Small intestine (tissue), 7 donors: ENCODE measurements around the gene RAB4B. TPM values are rescaled to one million over a fixed set of nuclear protein-coding genes. Genes with fewer than 3 reads are reported as not detected.

Experiments used
- DNase-seq, 2 donors: peaks; one replicate each; pipeline versions ENCODE4 v3.0.0 to v3.0.0-alpha.2; 2013
- FAIRE-seq: peaks from 2 replicates; lab custom pipeline; 2012; peaks lifted over from hg19 to GRCh38; lab: Jason Lieb, UNC
- H3K27ac ChIP-seq, 3 donors: one replicate each; pipeline ENCODE4 v1.5.1; 2013; ENCODE audit warnings: low read length in 2 of 3, mild to moderate bottlenecking in 2 of 3, control low read depth in 1 of 3, inconsistent platforms in 1 of 3, low read depth in 1 of 3, moderate library complexity in 1 of 3
- H3K27me3 ChIP-seq, 3 donors: one replicate each; pipeline ENCODE4 v1.6.1; 2013; ENCODE audit warnings: low read length in 3 of 3, inconsistent platforms in 1 of 3; ENCODE audit not compliant: control insufficient read depth in 3 of 3, insufficient read depth in 3 of 3
- H3K36me3 ChIP-seq, 3 donors: one replicate each; pipeline ENCODE4 v1.6.1; 2013; ENCODE audit warnings: low read length in 3 of 3, inconsistent platforms in 1 of 3, low read depth in 1 of 3, mild to moderate bottlenecking in 1 of 3, moderate library complexity in 1 of 3; ENCODE audit not compliant: control insufficient read depth in 3 of 3, insufficient read depth in 2 of 3
- H3K4me1 ChIP-seq, 3 donors: one replicate each; pipeline ENCODE4 v1.6.1; 2013; ENCODE audit warnings: low read length in 2 of 3, inconsistent platforms in 1 of 3, low read depth in 1 of 3, mild to moderate bottlenecking in 1 of 3, moderate library complexity in 1 of 3; ENCODE audit not compliant: control insufficient read depth in 3 of 3, insufficient read depth in 2 of 3
- H3K4me3 ChIP-seq, 3 donors: one replicate each; pipeline ENCODE4 v1.5.1; 2013; ENCODE audit warnings: low read length in 3 of 3, control low read depth in 1 of 3, inconsistent platforms in 1 of 3, low read depth in 1 of 3, mild to moderate bottlenecking in 1 of 3, moderate library complexity in 1 of 3
- H3K9me3 ChIP-seq, 2 donors: one replicate each; pipeline ENCODE4 v1.6.1; 2013; ENCODE audit warnings: low read depth in 1 of 2, low read length in 1 of 2; ENCODE audit not compliant: control insufficient read depth in 2 of 2, insufficient read depth in 1 of 2
- WGBS, 3 donors: extraction: QIAGEN DNeasy Blood & Tissue Kit; methylation state at CpG; one replicate each; pipeline ENCODE4 v1.1.7; 2013; 5-methylcytosine and 5-hydroxymethylcytosine counted together
- polyA plus RNA-seq, 4 donors: library from polyadenylated mRNA; stranded (reverse) in 3 of 4; unstranded in 1 of 4; fragments of 200-250 nt in 3 of 4; fragments of 120-200 nt in 1 of 4; gene quantifications; one replicate each; pipeline versions ENCODE4 v1.2.1 to v1.2.3, GENCODE V29; 2013
- donor health status: healthy with polysubstance abuse.
- donor health status: control.
- donor health status: control.
- donor health status: Bipolar disorder and iron deficiency.
- donor health status: healthy.

RAB4B gene
- polyA plus RNA-seq, 4 donors: 20.1 to 48.1 (median 43.1) TPM

GRCh38 chr19:40791996-40792395 lies 13.9 kb downstream of the RAB4B start:
- Histone ChIP-seq H3K9me3 (no peaks in the 10 kb centered on the region), H3K36me3 (peaks cover 4 to 27% (median 6%) of the 10 kb centered on the region in 3 donors), H3K27ac (no peak overlapping the region), H3K4me3 (no peak overlapping the region), H3K4me1 (no peaks in the 10 kb centered on the region), H3K27me3 (no peaks in the 10 kb centered on the region)
- FAIRE-seq: no peak
- WGBS, 3 donors: 39 to 66% (median 58%) methylated on average over 3 of the region's 3 CpGs
- no peak for DNase-seq

GRCh38 chr19:40797166-40797962 lies 19.3 kb downstream of the RAB4B start:
- peak overlapping the region; percentile 76 to 92 (median 91) for H3K27ac ChIP-seq
- no peak overlapping the region for H3K4me3 ChIP-seq
- H3K4me1 ChIP-seq: peaks cover 5 to 34% (median 9%) of the 10 kb centered on the region in 3 donors
- 94 to 96% (median 95%) methylated on average over 14 of the region's 14 CpGs for WGBS, 3 donors
- H3K27me3 ChIP-seq: no peaks in the 10 kb centered on the region
- DNase-seq (no peak), FAIRE-seq (no peak)
- peaks cover under 1 to 30% (median 7%) of the 10 kb centered on the region in 3 donors for H3K36me3 ChIP-seq
- H3K9me3 ChIP-seq: no peaks in the 10 kb centered on the region

- no peaks in the 10 kb centered on the region for H3K27me3 ChIP-seq
- H3K4me3 ChIP-seq: peak overlapping the region in 2 of 3 donors; percentile 39 to 45
- H3K36me3 ChIP-seq: peaks cover 0 to 38% (median 4%) of the 10 kb centered on the region in 3 donors
- no peak for FAIRE-seq
- peak overlapping the region; percentile 76 to 92 (median 91) for H3K27ac ChIP-seq
- no peaks in the 10 kb centered on the region for H3K9me3 ChIP-seq
- H3K4me1 ChIP-seq: peaks cover 9 to 42% (median 16%) of the 10 kb centered on the region in 3 donors
- DNase-seq: peak; percentile 86 to 90
- 8 to 9% (median 9%) methylated on average over 28 of the region's 28 CpGs for WGBS, 3 donors
Measured at GRCh38 chr19:40797963-40798682, 20.1 kb downstream of the RAB4B start.

GRCh38 chr19:40798683-40799557 lies 20.9 kb downstream of the RAB4B start, which contains the start of gene EGLN2:
TSS of gene EGLN2 (plus strand) at chr19:40799191. CDS start at chr19:40800573, 1,382 bp downstream.
- Histone ChIP-seq H3K36me3 (peaks cover 0 to 46% (median 4%) of the 10 kb centered on the region in 3 donors), H3K9me3 (no peaks in the 10 kb centered on the region), H3K4me3 (peak within 1 kb of the TSS; percentile 77 to 98 (median 93)), H3K4me1 (peaks cover 16 to 50% (median 22%) of the 10 kb centered on the region in 3 donors), H3K27me3 (no peaks in the 10 kb centered on the region), H3K27ac (peak within 1 kb of the TSS; percentile 76 to 92 (median 91))
- 0 to 1% (median 1%) methylated on average over 53 to 109 of the region's 110 CpGs for WGBS, 3 donors
- FAIRE-seq (peak; percentile 30), DNase-seq (peak; percentile 100)

- H3K27ac ChIP-seq: peak overlapping the region; percentile 63 to 86 (median 84)
- peaks cover 24 to 58% (median 27%) of the 10 kb centered on the region in 3 donors for H3K4me1 ChIP-seq
- H3K4me3 ChIP-seq: peak overlapping the region; percentile 77 to 98 (median 93)
- DNase-seq (peak in 1 of 2 donors; percentile 58), FAIRE-seq (no peak)
- no peaks in the 10 kb centered on the region for H3K9me3 ChIP-seq
- 0 to 2% (median 2%) methylated on average over 16 to 40 of the region's 40 CpGs for WGBS, 3 donors
- peaks cover 0 to 54% (median 4%) of the 10 kb centered on the region in 3 donors for H3K36me3 ChIP-seq
- no peaks in the 10 kb centered on the region for H3K27me3 ChIP-seq
Measured at GRCh38 chr19:40799558-40800338, 21.7 kb downstream of the RAB4B start.

GRCh38 chr19:40800339-40800996 lies 22.4 kb downstream of the RAB4B start:
- FAIRE-seq (no peak), DNase-seq (no peak)
- Histone ChIP-seq H3K27me3 (no peaks in the 10 kb centered on the region), H3K27ac (peak overlapping the region in 1 of 3 donors; percentile 86), H3K36me3 (peaks cover 0 to 61% (median 4%) of the 10 kb centered on the region in 3 donors), H3K4me1 (peaks cover 24 to 65% (median 27%) of the 10 kb centered on the region in 3 donors), H3K9me3 (no peaks in the 10 kb centered on the region), H3K4me3 (peak overlapping the region; percentile 77 to 98 (median 93))
- WGBS, 3 donors: 52 to 60% (median 54%) methylated on average over 23 to 27 of the region's 27 CpGs

- no peaks in the 10 kb centered on the region for H3K27me3 ChIP-seq
- DNase-seq: no peak
- H3K4me1 ChIP-seq: peaks cover 27 to 70% (median 30%) of the 10 kb centered on the region in 3 donors
- 79 to 90% (median 89%) methylated on average over 16 to 27 of the region's 27 CpGs for WGBS, 3 donors
- H3K36me3 ChIP-seq: peaks cover 0 to 66% (median 4%) of the 10 kb centered on the region in 3 donors
- no peaks in the 10 kb centered on the region for H3K9me3 ChIP-seq
- H3K4me3 ChIP-seq: peak overlapping the region in 2 of 3 donors; percentile 77 to 98
- peak overlapping the region in 1 of 3 donors; percentile 7 for H3K27ac ChIP-seq
- FAIRE-seq: no peak
Measured at GRCh38 chr19:40800997-40801377, 22.9 kb downstream of the RAB4B start.
